ENCODE results near the gene CCDC12. TPM values are rescaled to one million over a fixed set of nuclear protein-coding genes. Genes with fewer than 3 reads are reported as not detected.
"Not testable (repeated sequence)": the region's sequence is repeated elsewhere in the genome, so short reads cannot be mapped to it uniquely, and the experiment has no call there.

CCDC12 gene
- total RNA-seq, 1 experiment from 2014 or later = 47.3 TPM

GRCh38 chr3:46968783-46969428 is 7.6 kb downstream of the CCDC12 start:
- H3K9me3 Mint-ChIP-seq (ENCODE audit: low read depth, unreplicated experiment) = no peaks in the 10 kb centered on the region
- BruUV-seq (replicated peaks) = no TSS peak
- CTCF ChIA-PET = no interaction called here
- DNase-seq = no peak
- H3K4me1 Mint-ChIP-seq (ENCODE audit: low read depth, unreplicated experiment) = peaks cover 71% of the 10 kb centered on the region
- H3K4me3 Mint-ChIP-seq (ENCODE audit: low read depth, unreplicated experiment) = no peak overlapping the region
- no peaks in the 10 kb centered on the region for H3K27me3 Mint-ChIP-seq (ENCODE audit: unreplicated experiment)
- intact Hi-C loops (cut with micrococcal nuclease; ENCODE audit: unreplicated experiment) = no loop called here
- peaks cover 31% of the 10 kb centered on the region for H3K36me3 Mint-ChIP-seq (ENCODE audit: insufficient read depth, unreplicated experiment)
- no peak overlapping the region for H3K27ac Mint-ChIP-seq (ENCODE audit: unreplicated experiment)
- TF ChIP-seq CTCF (IDR thresholded peaks at IDR 0.05; ENCODE audit: unreplicated experiment) = no peak

- Mint-ChIP-seq H3K36me3 (ENCODE audit: insufficient read depth, unreplicated experiment) (peaks cover 27% of the 10 kb centered on the region), H3K4me3 (ENCODE audit: low read depth, unreplicated experiment) (no peak overlapping the region), H3K27ac (ENCODE audit: unreplicated experiment) (peak overlapping the region; percentile 17), H3K9me3 (ENCODE audit: low read depth, unreplicated experiment) (no peaks in the 10 kb centered on the region), H3K4me1 (ENCODE audit: low read depth, unreplicated experiment) (peaks cover 58% of the 10 kb centered on the region), H3K27me3 (ENCODE audit: unreplicated experiment) (no peaks in the 10 kb centered on the region)
- DNase-seq = no peak
- TF ChIP-seq CTCF (IDR thresholded peaks at IDR 0.05; ENCODE audit: unreplicated experiment) = no peak
- no TSS peak for BruUV-seq (replicated peaks)
- intact Hi-C loops (cut with micrococcal nuclease; ENCODE audit: unreplicated experiment) = no loop called here
- CTCF ChIA-PET = interaction anchor here (1.3 kb wide), 1 partner anchor 31 kb away, joined by 3 read pairs; no protein-coding TSS in a partner anchor
These were observed 9.7 kb downstream of the CCDC12 start for GRCh38 chr3:46966811-46967210.

GRCh38 chr3:46965151-46965550 is 11.4 kb downstream of the CCDC12 start:
- CTCF ChIA-PET = no interaction called here
- Mint-ChIP-seq H3K27ac (ENCODE audit: unreplicated experiment) (no peak overlapping the region), H3K4me1 (ENCODE audit: low read depth, unreplicated experiment) (peaks cover 57% of the 10 kb centered on the region), H3K36me3 (ENCODE audit: insufficient read depth, unreplicated experiment) (peaks cover 38% of the 10 kb centered on the region), H3K27me3 (ENCODE audit: unreplicated experiment) (no peaks in the 10 kb centered on the region), H3K4me3 (ENCODE audit: low read depth, unreplicated experiment) (no peak overlapping the region), H3K9me3 (ENCODE audit: low read depth, unreplicated experiment) (no peaks in the 10 kb centered on the region)
- intact Hi-C loops (cut with micrococcal nuclease; ENCODE audit: unreplicated experiment) = no loop called here
- no TSS peak for BruUV-seq (replicated peaks)
- no peak for TF ChIP-seq CTCF (IDR thresholded peaks at IDR 0.05; ENCODE audit: unreplicated experiment)
- DNase-seq = no peak

- intact Hi-C loops (cut with micrococcal nuclease; ENCODE audit: unreplicated experiment); H3K27me3 Mint-ChIP-seq (ENCODE audit: unreplicated experiment); CTCF ChIA-PET; H3K4me3 Mint-ChIP-seq (ENCODE audit: low read depth, unreplicated experiment); H3K27ac Mint-ChIP-seq (ENCODE audit: unreplicated experiment); BruUV-seq (replicated peaks); H3K9me3 Mint-ChIP-seq (ENCODE audit: low read depth, unreplicated experiment); DNase-seq: not testable (repeated sequence)
- H3K36me3 Mint-ChIP-seq (ENCODE audit: insufficient read depth, unreplicated experiment) = peaks cover 41% of the 10 kb centered on the region
- peaks cover 57% of the 10 kb centered on the region for H3K4me1 Mint-ChIP-seq (ENCODE audit: low read depth, unreplicated experiment)
These were observed 12.4 kb downstream of the CCDC12 start for GRCh38 chr3:46964038-46964590.

GRCh38 chr3:46962990-46963389 is 13.6 kb downstream of the CCDC12 start:
- Mint-ChIP-seq H3K36me3 (ENCODE audit: insufficient read depth, unreplicated experiment) (peaks cover 41% of the 10 kb centered on the region), H3K27ac (ENCODE audit: unreplicated experiment) (no peak overlapping the region), H3K27me3 (ENCODE audit: unreplicated experiment) (no peaks in the 10 kb centered on the region), H3K4me1 (ENCODE audit: low read depth, unreplicated experiment) (peaks cover 64% of the 10 kb centered on the region), H3K4me3 (ENCODE audit: low read depth, unreplicated experiment) (no peak overlapping the region), H3K9me3 (ENCODE audit: low read depth, unreplicated experiment) (no peaks in the 10 kb centered on the region)
- TF ChIP-seq CTCF (IDR thresholded peaks at IDR 0.05; ENCODE audit: unreplicated experiment) = no peak
- intact Hi-C loops (cut with micrococcal nuclease; ENCODE audit: unreplicated experiment) = no loop called here
- no TSS peak for BruUV-seq (replicated peaks)
- no peak for DNase-seq
- CTCF ChIA-PET = no interaction called here

Data from Calu3 (cell line).